Mesothelial cell of epicardium (in vitro differentiated cells): ENCODE results near the gene CTRL. TPM values are rescaled to one million over a fixed set of nuclear protein-coding genes. Genes with fewer than 3 reads are reported as not detected.

Experiments
- DNase-seq, 2 experiments: peaks; one replicate each; pipeline ENCODE4 v3.0.0; 2021; ENCODE audit warnings: low spot score in 2 of 2; ENCODE audit not compliant: unreplicated experiment in 2 of 2
- H3K27ac Mint-ChIP-seq: 2 replicates; pipeline ENCODE4 v1.8.0; 2021; ENCODE audit warnings: mixed read lengths
- H3K27me3 Mint-ChIP-seq: 2 replicates; pipeline ENCODE4 v1.8.0; 2021; ENCODE audit warnings: low read depth, mixed read lengths
- H3K36me3 Mint-ChIP-seq: 2 replicates; pipeline ENCODE4 v1.8.0; 2021; ENCODE audit warnings: mixed read lengths
- H3K4me1 Mint-ChIP-seq: 2 replicates; pipeline ENCODE4 v1.8.0; 2021; ENCODE audit warnings: mixed read lengths
- H3K4me3 Mint-ChIP-seq: 2 replicates; pipeline ENCODE4 v1.8.0; 2021; ENCODE audit warnings: mild to moderate bottlenecking, moderate library complexity, mixed read lengths
- H3K9me3 Mint-ChIP-seq: 2 replicates; pipeline ENCODE4 v1.8.0; 2021; ENCODE audit warnings: mixed read lengths
- total RNA-seq: library from RNA; stranded (reverse); gene quantifications from 3 replicates; pipeline ENCODE4 v1.2.1, GENCODE V29; 2021
- TF ChIP-seq, protein P1 (sequence below): fragments of 200-600 bp; sonication (generic); IDR thresholded peaks from one replicate; pipeline ENCODE4 v1.5.0; 2021; ENCODE audit warnings: antibody characterized with exemption; ENCODE audit not compliant: unreplicated experiment

Gene CTRL
- total RNA-seq, 1 donor from 2014 or later = 1.5 TPM

DNA sequence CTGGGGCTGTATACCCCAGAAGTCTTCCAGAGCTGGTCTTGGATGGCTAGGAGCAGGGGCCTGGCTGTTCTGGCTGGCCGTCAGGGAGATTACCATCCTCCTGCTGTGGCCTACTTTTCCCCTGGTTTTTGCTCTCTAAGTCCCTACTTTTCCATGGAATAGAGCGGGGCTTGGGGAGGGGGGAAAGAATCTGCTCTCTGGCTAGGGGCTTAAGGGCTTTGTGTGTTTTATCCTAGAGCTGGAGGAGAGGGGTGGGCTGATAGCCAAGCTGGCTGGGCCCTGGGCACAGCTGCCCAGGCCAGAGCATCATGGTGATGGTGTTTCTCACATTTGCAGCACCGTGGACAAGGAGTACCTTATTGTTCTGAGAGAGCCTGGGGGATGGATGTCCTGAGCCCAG lies 43.3 kb downstream of the CTRL start:
- Mint-ChIP-seq H3K36me3 (peaks cover 12% of the 10 kb centered on the region), H3K9me3 (no peaks in the 10 kb centered on the region), H3K4me3 (no peak overlapping the region), H3K4me1 (peaks cover 13% of the 10 kb centered on the region), H3K27ac (no peak overlapping the region), H3K27me3 (no peaks in the 10 kb centered on the region)
- DNase-seq = no peak
- TF ChIP-seq, protein P1, sequence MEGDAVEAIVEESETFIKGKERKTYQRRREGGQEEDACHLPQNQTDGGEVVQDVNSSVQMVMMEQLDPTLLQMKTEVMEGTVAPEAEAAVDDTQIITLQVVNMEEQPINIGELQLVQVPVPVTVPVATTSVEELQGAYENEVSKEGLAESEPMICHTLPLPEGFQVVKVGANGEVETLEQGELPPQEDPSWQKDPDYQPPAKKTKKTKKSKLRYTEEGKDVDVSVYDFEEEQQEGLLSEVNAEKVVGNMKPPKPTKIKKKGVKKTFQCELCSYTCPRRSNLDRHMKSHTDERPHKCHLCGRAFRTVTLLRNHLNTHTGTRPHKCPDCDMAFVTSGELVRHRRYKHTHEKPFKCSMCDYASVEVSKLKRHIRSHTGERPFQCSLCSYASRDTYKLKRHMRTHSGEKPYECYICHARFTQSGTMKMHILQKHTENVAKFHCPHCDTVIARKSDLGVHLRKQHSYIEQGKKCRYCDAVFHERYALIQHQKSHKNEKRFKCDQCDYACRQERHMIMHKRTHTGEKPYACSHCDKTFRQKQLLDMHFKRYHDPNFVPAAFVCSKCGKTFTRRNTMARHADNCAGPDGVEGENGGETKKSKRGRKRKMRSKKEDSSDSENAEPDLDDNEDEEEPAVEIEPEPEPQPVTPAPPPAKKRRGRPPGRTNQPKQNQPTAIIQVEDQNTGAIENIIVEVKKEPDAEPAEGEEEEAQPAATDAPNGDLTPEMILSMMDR = no peak

DNA sequence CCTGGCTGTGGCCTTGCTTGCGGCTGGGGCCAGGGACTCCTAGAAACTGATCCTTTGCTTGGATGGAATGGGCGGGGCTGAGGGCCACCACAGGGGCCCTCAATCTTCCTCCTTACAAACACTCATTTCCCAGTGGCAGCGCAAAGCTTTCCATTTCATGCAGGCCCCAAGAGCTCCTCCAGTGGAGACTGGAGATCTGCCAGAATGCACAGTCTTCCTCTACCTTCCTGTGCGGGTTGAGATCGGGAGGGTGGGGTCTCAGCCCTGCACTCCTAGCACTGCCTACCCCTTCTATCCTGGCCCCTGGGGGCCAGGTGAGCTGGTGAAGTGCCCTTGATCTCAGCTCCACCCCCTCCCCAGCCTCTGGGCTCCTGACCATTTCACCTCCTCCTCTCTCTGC lies 45.3 kb downstream of the CTRL start:
- no peak overlapping the region for H3K27ac Mint-ChIP-seq
- no peaks in the 10 kb centered on the region for H3K9me3 Mint-ChIP-seq
- H3K4me3 Mint-ChIP-seq = no peak overlapping the region
- peaks cover 21% of the 10 kb centered on the region for H3K36me3 Mint-ChIP-seq
- TF ChIP-seq, protein P1 = no peak
- H3K27me3 Mint-ChIP-seq = no peaks in the 10 kb centered on the region
- peaks cover 6% of the 10 kb centered on the region for H3K4me1 Mint-ChIP-seq
- no peak for DNase-seq

DNA sequence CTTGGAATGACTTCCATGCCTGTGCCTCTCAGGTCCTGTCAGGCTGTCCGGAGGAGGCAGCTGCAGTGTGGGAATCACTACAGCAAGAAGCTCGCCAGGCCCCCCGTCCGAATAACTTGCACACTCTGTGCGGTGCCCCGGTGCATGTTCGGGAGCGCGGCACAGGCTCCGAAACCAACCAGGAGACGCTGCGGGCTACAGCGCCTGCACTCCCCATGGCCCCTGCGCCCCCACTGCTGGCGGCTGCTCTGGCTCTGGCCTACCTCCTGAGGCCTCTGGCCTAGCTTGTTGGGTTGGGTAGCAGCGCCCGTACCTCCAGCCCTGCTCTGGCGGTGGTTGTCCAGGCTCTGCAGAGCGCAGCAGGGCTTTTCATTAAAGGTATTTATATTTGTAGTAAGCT lies 45.7 kb downstream of the CTRL start:
- no peak overlapping the region for H3K4me3 Mint-ChIP-seq
- TF ChIP-seq, protein P1 = no peak
- H3K27ac Mint-ChIP-seq = no peak overlapping the region
- peaks cover 6% of the 10 kb centered on the region for H3K4me1 Mint-ChIP-seq
- H3K9me3 Mint-ChIP-seq = no peaks in the 10 kb centered on the region
- DNase-seq = no peak
- H3K36me3 Mint-ChIP-seq = peaks cover 22% of the 10 kb centered on the region
- no peaks in the 10 kb centered on the region for H3K27me3 Mint-ChIP-seq

DNA sequence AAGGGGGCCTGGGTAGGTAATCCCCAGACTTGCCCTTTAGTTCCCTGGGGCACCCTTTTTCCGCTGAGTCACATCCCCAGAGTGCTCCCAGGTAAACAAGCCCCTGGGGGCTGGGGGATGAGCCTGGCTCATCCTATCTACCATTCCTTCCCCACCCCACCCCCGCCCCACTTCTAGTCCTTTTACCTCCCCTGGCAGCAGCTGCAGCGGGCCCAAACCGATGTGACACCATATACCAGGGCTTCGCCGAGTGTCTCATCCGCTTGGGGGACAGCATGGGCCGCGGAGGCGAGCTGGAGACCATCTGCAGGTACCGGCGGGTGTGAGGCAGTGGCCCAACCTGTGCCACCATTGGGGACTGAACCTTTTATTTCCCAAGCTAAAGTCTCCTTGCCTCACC lies 46.1 kb downstream of the CTRL start:
- Mint-ChIP-seq H3K4me3 (no peak overlapping the region), H3K27ac (no peak overlapping the region), H3K9me3 (no peaks in the 10 kb centered on the region)

DNA sequence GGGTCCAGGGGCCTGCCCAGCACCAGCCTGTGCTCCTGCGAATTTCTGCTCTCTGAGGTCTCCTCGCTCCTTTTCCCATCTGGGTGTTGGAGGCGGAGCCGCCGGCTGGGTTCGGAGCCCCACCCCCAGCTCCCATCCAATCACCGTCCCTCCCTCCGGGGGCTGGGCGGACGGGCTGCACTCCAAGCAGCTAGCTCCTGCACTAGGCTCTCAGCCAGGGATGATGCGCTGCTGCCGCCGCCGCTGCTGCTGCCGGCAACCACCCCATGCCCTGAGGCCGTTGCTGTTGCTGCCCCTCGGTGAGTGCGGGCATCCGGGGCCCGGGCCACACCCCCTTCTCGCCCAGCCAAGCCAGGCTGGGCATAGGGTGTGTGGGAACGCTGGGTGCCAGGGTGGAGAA lies 47.0 kb downstream of the CTRL start, which contains the start of gene NRN1L:
Gene NRN1L, plus strand, starts transcription at position 202 of the 400 bp plus-strand sequence. Its CDS starts 19 bp downstream, at position 221.
- Mint-ChIP-seq H3K27ac (peak within 1 kb of the TSS; percentile 70), H3K36me3 (peaks cover 26% of the 10 kb centered on the region), H3K27me3 (no peaks in the 10 kb centered on the region), H3K9me3 (no peaks in the 10 kb centered on the region), H3K4me3 (no peak within 1 kb of the TSS), H3K4me1 (peaks cover 6% of the 10 kb centered on the region)
- TF ChIP-seq, protein P1 = no peak
- peak; percentile 74 to 85 for DNase-seq

More for the DNA sequence above, 46.1 kb downstream of the CTRL start:
- no peak for DNase-seq
- TF ChIP-seq, protein P1 = no peak
- Mint-ChIP-seq H3K36me3 (peaks cover 22% of the 10 kb centered on the region), H3K4me1 (peaks cover 6% of the 10 kb centered on the region), H3K27me3 (no peaks in the 10 kb centered on the region)

DNA sequence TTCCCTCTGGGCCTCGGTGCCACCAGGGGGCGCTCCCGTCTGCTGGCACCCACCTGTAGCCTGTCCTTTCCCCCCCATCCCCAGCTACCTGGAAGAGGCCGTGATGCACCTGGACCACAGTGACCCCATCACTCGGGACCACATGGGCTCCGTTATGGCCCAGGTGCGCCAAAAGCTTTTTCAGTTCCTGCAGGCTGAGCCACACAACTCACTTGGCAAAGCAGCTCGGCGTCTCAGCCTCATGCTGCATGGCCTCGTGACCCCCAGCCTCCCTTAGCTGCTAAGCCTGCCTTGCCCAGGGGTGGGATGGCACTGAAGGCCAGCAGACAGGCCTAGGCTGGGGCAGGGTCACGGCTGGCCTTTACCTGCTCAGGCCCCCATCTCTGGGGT lies 47.8 kb downstream of the CTRL start:
- Mint-ChIP-seq H3K27me3 (no peaks in the 10 kb centered on the region), H3K27ac (no peak overlapping the region), H3K4me3 (no peak overlapping the region), H3K36me3 (peaks cover 33% of the 10 kb centered on the region), H3K9me3 (no peaks in the 10 kb centered on the region), H3K4me1 (peaks cover 6% of the 10 kb centered on the region)
- DNase-seq = peak; percentile 45 to 83
- TF ChIP-seq, protein P1 = peak; percentile 81
